HepG2 (cell line): ENCODE data around the gene MYEOV. TPM values are rescaled to one million over a fixed set of nuclear protein-coding genes. Genes with fewer than 3 reads are reported as not detected.

ENCODE experiments used
- ATAC-seq: fragments of 200-7000 bp; cut with Tn5 transposase; 3 replicates; pipeline ENCODE4 v1.9.1; 2020; ENCODE audit warnings: mild to moderate bottlenecking, moderate library complexity
- BruUV-seq: library from RNA; stranded (reverse); fragments of 400-500 nt; replicated peaks from 2 replicates; lab custom pipeline; 2021; lab: Mats Ljungman, UMichigan
- CTCF ChIA-PET: fragments of 300-600 bp; formaldehyde crosslinking; extraction: SDS; loops from one replicate; lab custom pipeline; 2021; ENCODE audit warnings: low total read pairs, inconsistent platforms, low intra/inter-chr PET ratio; lab: Yijun Ruan, JAX
- POLR2A ChIA-PET: fragments of 350-600 bp; sonication (Branson Sonifier 250); formaldehyde crosslinking; loops from one replicate; lab custom pipeline; 2020; ENCODE audit warnings: antibody characterized with exemption, inconsistent platforms; lab: Yijun Ruan, JAX
- DNase-seq: peaks from one replicate; pipeline ENCODE4 v3.0.0-alpha.2; 2015; ENCODE audit warnings: low spot score
- FAIRE-seq: peaks from 3 replicates; lab custom pipeline; 2011; peaks lifted over from hg19 to GRCh38; lab: Jason Lieb, UNC
- H2AFZ ChIP-seq: one replicate; pipeline ENCODE4 v1.6.1; 2011; ENCODE audit warnings: low read length, inconsistent platforms
- H3K27ac ChIP-seq: fragments of 300-600 bp; 3 replicates; pipeline ENCODE4 v1.8.0; 2011; ENCODE audit warnings: mixed run types, mild to moderate bottlenecking, mixed read lengths, low read length, inconsistent platforms; ENCODE audit not compliant: insufficient read depth; ENCODE audit errors: extremely low read length
- H3K27me3 ChIP-seq, 2 experiments: fragments of 200-600 bp in 1 of 2; 2 replicates in 1 of 2; 3 replicates in 1 of 2; pipeline versions ENCODE4 v1.6.0 to v1.8.0; 2011; ENCODE audit warnings: low read length in 2 of 2, mild to moderate bottlenecking in 2 of 2, moderate library complexity in 2 of 2, inconsistent platforms in 1 of 2; ENCODE audit not compliant: insufficient read depth in 2 of 2, control insufficient read depth in 1 of 2
- H3K36me3 ChIP-seq, 2 experiments: fragments of 200-600 bp in 1 of 2; replicated peaks in 1 of 2; 2 replicates in 1 of 2; 3 replicates in 1 of 2; pipeline versions ENCODE4 v1.5.1 to v1.8.0; 2011; ENCODE audit warnings: low read length in 2 of 2, inconsistent platforms in 1 of 2; ENCODE audit not compliant: insufficient read depth in 2 of 2, control insufficient read depth in 1 of 2
- H3K4me1 ChIP-seq: 2 replicates; pipeline ENCODE4 v1.5.1; 2012; ENCODE audit warnings: low read length, inconsistent platforms; ENCODE audit not compliant: insufficient read depth
- H3K4me2 ChIP-seq: 2 replicates; pipeline ENCODE4 v1.6.0; 2011; ENCODE audit warnings: low read depth, low read length, inconsistent platforms
- H3K4me3 ChIP-seq, 3 experiments: fragments of 200-600 bp in 1 of 3; sonication (generic), shearing (Covaris generic) in 1 of 3; replicated peaks in 1 of 3; 2 replicates each; pipeline ENCODE4 v1.5.1; 2011 to 2016; ENCODE audit warnings: low read length in 3 of 3, inconsistent platforms in 2 of 3, low read depth in 2 of 3, mild to moderate bottlenecking in 2 of 3, control low read depth in 1 of 3, mixed read lengths in 1 of 3; ENCODE audit not compliant: insufficient read depth in 1 of 3
- H3K79me2 ChIP-seq: one replicate; pipeline ENCODE4 v1.6.1; 2011; ENCODE audit warnings: low read length, inconsistent platforms; ENCODE audit not compliant: insufficient read depth
- H3K9ac ChIP-seq: 2 replicates; pipeline ENCODE4 v1.6.0; 2011; ENCODE audit warnings: mild to moderate bottlenecking, low read depth, low read length, inconsistent platforms; ENCODE audit not compliant: insufficient read depth
- H3K9me3 ChIP-seq: 2 replicates; pipeline ENCODE4 v1.5.1; 2012; ENCODE audit warnings: mild to moderate bottlenecking, low read length
- H4K20me1 ChIP-seq: 2 replicates; pipeline ENCODE4 v1.6.0; 2011; ENCODE audit warnings: inconsistent platforms, mild to moderate bottlenecking, low read length, moderate library complexity; ENCODE audit not compliant: insufficient read depth
- BHLHE40 ChIP-seq: IDR thresholded peaks from 2 replicates; pipeline ENCODE4 v1.6.1; 2011; ENCODE audit warnings: low read length, improper control_type of control experiment
- GATA4 ChIP-seq: sonication (generic); IDR thresholded peaks from 2 replicates; pipeline ENCODE4 v1.6.1; 2016; ENCODE audit warnings: antibody characterized with exemption, low read depth, borderline replicate concordance
- JUN ChIP-seq: sonication (generic); formaldehyde crosslinking; IDR thresholded peaks from 2 replicates; pipeline ENCODE4 v1.4.0; 2020; ENCODE audit warnings: mild to moderate bottlenecking, missing genetic modification reagents
- PAX8 ChIP-seq: sonication (generic); formaldehyde crosslinking; IDR thresholded peaks from 2 replicates; pipeline ENCODE4 v1.8.0; 2022; ENCODE audit warnings: mild to moderate bottlenecking, missing genetic modification reagents, borderline replicate concordance
- PHF8 ChIP-seq: sonication (generic); formaldehyde crosslinking; IDR thresholded peaks from 2 replicates; pipeline ENCODE4 v1.5.0; 2020; ENCODE audit warnings: missing genetic modification reagents
- PRMT3 ChIP-seq: sonication (generic); formaldehyde crosslinking; IDR thresholded peaks from 2 replicates; pipeline ENCODE4 v1.8.1; 2022; ENCODE audit warnings: low read depth, mild to moderate bottlenecking, moderate library complexity, missing genetic modification reagents, borderline replicate concordance
- RAD21 ChIP-seq: fragments of 450-650 bp; formaldehyde crosslinking; IDR thresholded peaks from 2 replicates; pipeline ENCODE4 v1.5.0; 2020; ENCODE audit warnings: mild to moderate bottlenecking
- TAF15 ChIP-seq: fragments of 200-400 bp; formaldehyde crosslinking; IDR thresholded peaks from one replicate; pipeline ENCODE4 v1.6.1; 2018; ENCODE audit warnings: mild to moderate bottlenecking, low read depth, low read length; ENCODE audit not compliant: poor library complexity, severe bottlenecking
- TFE3 ChIP-seq: IDR thresholded peaks from 2 replicates; pipeline ENCODE4 v1.6.1; 2016
- XRCC5 ChIP-seq: fragments of 200-400 bp; formaldehyde crosslinking; optimal IDR thresholded peaks from 2 replicates; pipeline ENCODE3; 2017; ENCODE audit warnings: mild to moderate bottlenecking, low read length
- ZEB1 ChIP-seq: IDR thresholded peaks from 2 replicates; pipeline ENCODE4 v1.6.1; 2012; ENCODE audit warnings: mild to moderate bottlenecking, low read depth, inconsistent platforms; ENCODE audit not compliant: insufficient replicate concordance
- ZNF253 ChIP-seq: sonication (generic); formaldehyde crosslinking; IDR thresholded peaks from 2 replicates; pipeline ENCODE4 v1.8.0; 2022; ENCODE audit warnings: mild to moderate bottlenecking, missing genetic modification reagents, borderline replicate concordance
- ZNF552 ChIP-seq: sonication (generic); formaldehyde crosslinking; IDR thresholded peaks from 2 replicates; pipeline ENCODE4 v1.9.0; 2022; ENCODE audit warnings: missing genetic modification reagents, mild to moderate bottlenecking, borderline replicate concordance
- ZSCAN25 ChIP-seq: sonication (generic); formaldehyde crosslinking; IDR thresholded peaks from 2 replicates; pipeline ENCODE4 v1.8.0; 2022; ENCODE audit warnings: mild to moderate bottlenecking, missing genetic modification reagents
- WGBS: methylation state at CpG from one replicate; pipeline ENCODE4 v1.1.6; 2017; ENCODE audit warnings: low lambda C conversion rate; 5-methylcytosine and 5-hydroxymethylcytosine counted together
- in situ Hi-C: cut with HindIII; loops from 2 replicates; pipeline ENCODE4 v1.10.0; 2017; ENCODE audit warnings: low pct_unique_long_range_greater_than_20kb; ENCODE audit not compliant: extremely low pct_ligation_motif_present
- intact Hi-C: fragments of 100-400 bp; cut with micrococcal nuclease; formaldehyde crosslinking; loops from one replicate; pipeline ENCODE4 v1.10.0; 2022; ENCODE audit not compliant: unreplicated experiment
- polyA plus RNA-seq, 8 experiments: library from polyadenylated mRNA; depleted of rRNA in 3 of 8; stranded (reverse) in 7 of 8; unstranded in 1 of 8; fragments of >200 nt; fragmentation: Illumina TruSeq in 4 of 8; extraction: Trizol in 4 of 8; gene quantifications; 2 replicates each; pipeline versions ENCODE4 v1.2.1 to v1.2.3, GENCODE V29; 2011 to 2016; ENCODE audit warnings: low read depth in 4 of 8, missing spikeins in 1 of 8, mixed read lengths in 1 of 8; ENCODE audit not compliant: insufficient read depth in 1 of 8
- total RNA-seq, 5 experiments: library from RNA; depleted of rRNA; stranded (reverse); fragments of >200 nt; fragmentation: Illumina TruSeq; extraction: Trizol; gene quantifications; 2 replicates each; pipeline ENCODE4 v1.2.3, GENCODE V29; 2016; ENCODE audit warnings: low read depth in 1 of 5
- TF ChIP-seq, protein P1 (sequence below): sonication (generic); formaldehyde crosslinking; conservative IDR thresholded peaks from 2 replicates; pipeline ENCODE4 v1.8.0; 2022; ENCODE audit warnings: missing genetic modification reagents
- TF ChIP-seq, protein P2 (sequence below): sonication (generic); formaldehyde crosslinking; IDR thresholded peaks from 2 replicates; pipeline ENCODE4 v1.5.0; 2020; ENCODE audit warnings: missing genetic modification reagents

Gene MYEOV
- total and polyA plus RNA-seq, 2 of the 13 experiments (the other 11 are each of a cell fraction or from before 2014, with no cell fraction given), result 0.33 to 1.8 TPM

DNA sequence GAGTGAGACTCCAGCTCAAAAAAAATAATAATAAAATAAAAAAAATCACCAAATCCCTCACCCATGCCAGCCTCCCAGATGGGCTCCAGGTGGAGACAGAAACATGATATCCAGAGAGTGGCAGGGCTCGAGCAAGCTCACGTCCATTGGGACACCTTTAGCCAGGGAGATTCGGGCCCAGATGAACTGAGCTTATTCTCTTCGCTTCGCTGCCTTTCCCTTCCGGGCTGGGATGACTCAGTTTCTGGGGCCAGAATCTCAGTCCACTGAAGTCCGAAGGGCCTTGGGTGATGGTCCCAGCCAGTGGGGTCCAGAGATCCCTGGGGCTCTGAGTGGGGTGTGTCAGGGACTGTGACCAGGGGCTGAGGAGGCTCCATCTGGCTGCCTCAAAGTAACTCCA is 23.0 kb upstream of the MYEOV start:
- H3K4me3 ChIP-seq, result no peak overlapping the region
- ATAC-seq (no peak), DNase-seq (no peak), FAIRE-seq (no peak)
- BruUV-seq, result no TSS peak
- H3K36me3 ChIP-seq, result no peaks in the 10 kb centered on the region
- TF ChIP-seq GATA4 (no peak), BHLHE40 (no peak), RAD21 (CRISPR knock-in tag) (no peak), TAF15 (no peak), XRCC5 (no peak), ZEB1 (no peak), ZNF552 (CRISPR knock-in tag) (no peak), PRMT3 (CRISPR knock-in tag) (no peak), ZNF253 (CRISPR knock-in tag) (no peak), JUN (no peak)
- H3K79me2 ChIP-seq, result no peaks in the 10 kb centered on the region
- no peak overlapping the region for H3K4me2 ChIP-seq
- in situ Hi-C loops (loop anchor here (10.0 kb wide), 1 partner anchor 56 kb away; no protein-coding TSS in a partner anchor), intact Hi-C loops (no loop called here)
- H3K9ac ChIP-seq, result no peak overlapping the region
- no peak overlapping the region for H2AFZ ChIP-seq
- 0 out of 2 replicates have a peak, but pooled peaks cover 3% of the 10 kb centered on the region for H4K20me1 ChIP-seq
- CTCF ChIA-PET, result no interaction called here
- POLR2A ChIA-PET, result no interaction called here
- H3K9me3 ChIP-seq, result no peaks in the 10 kb centered on the region
- WGBS, result 49% methylated on average over 6 of the region's 7 CpGs
- peaks cover 7 to 43% of the 10 kb centered on the region in 2 experiments; a peak in 3 of 5 replicates for H3K27me3 ChIP-seq
- H3K27ac ChIP-seq, result no peak overlapping the region
- H3K4me1 ChIP-seq, result peaks cover 44% of the 10 kb centered on the region

DNA sequence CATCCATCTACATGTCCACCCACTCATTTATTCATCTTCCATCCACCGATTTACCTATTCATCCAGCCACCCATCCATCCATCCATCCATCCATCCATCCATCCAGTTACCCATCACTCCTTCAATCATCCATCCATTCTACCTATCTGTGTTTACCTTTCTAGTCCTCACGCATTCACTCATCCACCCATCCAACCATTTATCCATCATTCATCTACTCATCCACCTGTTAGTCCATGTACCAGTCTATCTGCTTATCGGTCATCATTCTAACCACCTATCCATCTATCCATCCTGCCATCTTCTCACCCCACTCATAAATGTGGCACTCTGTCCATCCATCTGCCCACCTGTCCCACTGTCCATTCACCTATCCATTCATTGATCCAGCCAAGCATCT is 21.9 kb upstream of the MYEOV start:
- Histone ChIP-seq H3K79me2 (no peaks in the 10 kb centered on the region), H3K4me3 (no peak overlapping the region), H4K20me1 (0 out of 2 replicates have a peak, but pooled peaks cover 3% of the 10 kb centered on the region), H3K27me3 (peaks cover 7 to 38% of the 10 kb centered on the region in 2 experiments; a peak in 3 of 5 replicates), H3K9ac (no peak overlapping the region), H3K9me3 (no peaks in the 10 kb centered on the region), H3K4me1 (peaks cover 36% of the 10 kb centered on the region), H3K36me3 (no peaks in the 10 kb centered on the region), H2AFZ (no peak overlapping the region), H3K4me2 (no peak overlapping the region), H3K27ac (no peak overlapping the region)
- in situ Hi-C loops, result loop anchor here (10.0 kb wide), 1 partner anchor 57 kb away; no protein-coding TSS in a partner anchor
- CTCF ChIA-PET, result no interaction called here
- no peak for TF ChIP-seq ZSCAN25 (CRISPR knock-in tag)
- TF ChIP-seq, protein P1, sequence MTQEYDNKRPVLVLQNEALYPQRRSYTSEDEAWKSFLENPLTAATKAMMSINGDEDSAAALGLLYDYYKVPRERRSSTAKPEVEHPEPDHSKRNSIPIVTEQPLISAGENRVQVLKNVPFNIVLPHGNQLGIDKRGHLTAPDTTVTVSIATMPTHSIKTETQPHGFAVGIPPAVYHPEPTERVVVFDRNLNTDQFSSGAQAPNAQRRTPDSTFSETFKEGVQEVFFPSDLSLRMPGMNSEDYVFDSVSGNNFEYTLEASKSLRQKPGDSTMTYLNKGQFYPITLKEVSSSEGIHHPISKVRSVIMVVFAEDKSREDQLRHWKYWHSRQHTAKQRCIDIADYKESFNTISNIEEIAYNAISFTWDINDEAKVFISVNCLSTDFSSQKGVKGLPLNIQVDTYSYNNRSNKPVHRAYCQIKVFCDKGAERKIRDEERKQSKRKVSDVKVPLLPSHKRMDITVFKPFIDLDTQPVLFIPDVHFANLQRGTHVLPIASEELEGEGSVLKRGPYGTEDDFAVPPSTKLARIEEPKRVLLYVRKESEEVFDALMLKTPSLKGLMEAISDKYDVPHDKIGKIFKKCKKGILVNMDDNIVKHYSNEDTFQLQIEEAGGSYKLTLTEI, result no peak
- TF ChIP-seq TFE3 (CRISPR knock-in tag), result no peak
- TF ChIP-seq, protein P2, sequence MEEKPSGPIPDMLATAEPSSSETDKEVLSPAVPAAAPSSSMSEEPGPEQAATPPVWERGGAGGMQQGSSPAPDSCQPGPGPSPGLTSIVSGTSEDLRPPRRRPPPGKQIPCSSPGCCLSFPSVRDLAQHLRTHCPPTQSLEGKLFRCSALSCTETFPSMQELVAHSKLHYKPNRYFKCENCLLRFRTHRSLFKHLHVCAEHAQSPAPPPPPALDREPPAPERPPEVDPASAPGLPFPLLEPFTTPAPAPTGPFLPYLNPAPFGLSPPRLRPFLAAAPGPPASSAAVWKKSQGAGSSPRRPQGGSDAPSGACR (CRISPR knock-in tag), result no peak
- no peak for TF ChIP-seq PHF8 (CRISPR knock-in tag)
- TF ChIP-seq PAX8, result no peak
- FAIRE-seq (no peak), ATAC-seq (no peak), DNase-seq (no peak)
- BruUV-seq, result no TSS peak
- intact Hi-C loops, result no loop called here
- POLR2A ChIA-PET, result no interaction called here
- 50% methylated on average over 3 of the region's 3 CpGs for WGBS
